Brain microvascular endothelial cell (primary cell): Measurements from ENCODE around the gene PCDHGB7.
"Not testable (repeated sequence)": the region's sequence is repeated elsewhere in the genome, so short reads cannot be mapped to it uniquely, and the experiment has no call there.

Experiments used
- DNase-seq: peaks from one replicate; pipeline ENCODE4 v3.0.0-alpha.2; 2020
- H3K27ac ChIP-seq: fragments of 250-450 bp; sonication (Bioruptor Pico); 2 replicates; pipeline ENCODE4 v1.5.1; 2020; ENCODE audit warnings: mild to moderate bottlenecking, moderate library complexity
- H3K27me3 ChIP-seq: fragments of 250-450 bp; sonication (Bioruptor Pico); replicated peaks from 2 replicates; pipeline ENCODE4 v1.5.1; 2020; ENCODE audit warnings: mild to moderate bottlenecking
- H3K36me3 ChIP-seq: fragments of 250-450 bp; sonication (Bioruptor Pico); replicated peaks from 2 replicates; pipeline ENCODE4 v1.5.1; 2020; ENCODE audit warnings: mild to moderate bottlenecking
- H3K4me3 ChIP-seq: 2 replicates; pipeline ENCODE4 v1.5.1; 2011; ENCODE audit warnings: low read depth, mild to moderate bottlenecking, control low read depth, low read length, moderate library complexity
- CTCF ChIP-seq: IDR thresholded peaks from 2 replicates; pipeline ENCODE4 v1.5.1; 2011; ENCODE audit warnings: low read depth, mild to moderate bottlenecking, moderate library complexity, low read length, control low read depth, inconsistent platforms; ENCODE audit errors: missing control alignments
- in situ Hi-C: cut with HindIII; loops from 2 replicates; pipeline ENCODE4 v1.10.0; 2017; ENCODE audit warnings: low sequenced_read_pairs, low pct_ligation_motif_present

Gene PCDHGB7

DNA sequence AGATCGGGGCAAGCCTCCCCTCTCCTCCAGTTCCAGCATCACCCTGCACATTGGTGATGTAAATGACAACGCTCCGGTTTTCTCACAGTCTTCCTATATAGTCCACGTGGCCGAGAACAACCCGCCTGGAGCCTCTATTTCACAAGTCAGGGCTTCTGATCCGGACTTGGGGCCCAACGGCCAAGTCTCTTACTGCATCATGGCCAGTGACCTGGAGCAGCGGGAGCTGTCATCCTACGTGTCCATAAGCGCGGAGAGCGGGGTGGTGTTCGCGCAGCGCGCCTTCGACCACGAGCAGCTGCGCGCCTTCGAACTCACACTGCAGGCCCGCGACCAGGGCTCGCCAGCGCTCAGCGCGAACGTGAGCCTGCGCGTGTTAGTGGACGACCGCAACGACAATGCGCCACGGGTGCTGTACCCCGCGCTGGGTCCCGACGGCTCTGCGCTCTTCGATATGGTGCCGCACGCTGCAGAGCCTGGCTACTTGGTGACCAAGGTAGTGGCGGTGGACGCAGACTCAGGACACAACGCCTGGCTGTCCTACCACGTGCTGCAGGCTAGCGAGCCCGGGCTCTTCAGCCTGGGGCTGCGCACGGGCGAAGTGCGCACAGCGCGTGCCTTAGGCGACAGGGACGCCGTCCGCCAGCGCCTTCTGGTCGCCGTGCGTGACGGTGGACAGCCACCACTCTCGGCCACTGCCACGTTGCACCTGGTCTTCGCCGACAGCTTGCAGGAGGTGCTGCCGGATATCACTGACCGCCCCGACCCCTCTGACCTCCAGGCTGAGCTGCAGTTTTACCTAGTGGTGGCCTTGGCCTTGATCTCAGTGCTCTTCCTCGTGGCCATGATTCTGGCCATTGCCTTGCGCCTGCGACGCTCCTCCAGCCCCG, 28.1 kb upstream of the PCDHGB7 start:
- H3K4me3 ChIP-seq: no peak overlapping the region
- H3K36me3 ChIP-seq: no peaks in the 10 kb centered on the region
- no peak overlapping the region for H3K27ac ChIP-seq
- in situ Hi-C loops: no loop called here
- no peak for DNase-seq
- no peak for TF ChIP-seq CTCF
- H3K27me3 ChIP-seq: no peaks in the 10 kb centered on the region

DNA sequence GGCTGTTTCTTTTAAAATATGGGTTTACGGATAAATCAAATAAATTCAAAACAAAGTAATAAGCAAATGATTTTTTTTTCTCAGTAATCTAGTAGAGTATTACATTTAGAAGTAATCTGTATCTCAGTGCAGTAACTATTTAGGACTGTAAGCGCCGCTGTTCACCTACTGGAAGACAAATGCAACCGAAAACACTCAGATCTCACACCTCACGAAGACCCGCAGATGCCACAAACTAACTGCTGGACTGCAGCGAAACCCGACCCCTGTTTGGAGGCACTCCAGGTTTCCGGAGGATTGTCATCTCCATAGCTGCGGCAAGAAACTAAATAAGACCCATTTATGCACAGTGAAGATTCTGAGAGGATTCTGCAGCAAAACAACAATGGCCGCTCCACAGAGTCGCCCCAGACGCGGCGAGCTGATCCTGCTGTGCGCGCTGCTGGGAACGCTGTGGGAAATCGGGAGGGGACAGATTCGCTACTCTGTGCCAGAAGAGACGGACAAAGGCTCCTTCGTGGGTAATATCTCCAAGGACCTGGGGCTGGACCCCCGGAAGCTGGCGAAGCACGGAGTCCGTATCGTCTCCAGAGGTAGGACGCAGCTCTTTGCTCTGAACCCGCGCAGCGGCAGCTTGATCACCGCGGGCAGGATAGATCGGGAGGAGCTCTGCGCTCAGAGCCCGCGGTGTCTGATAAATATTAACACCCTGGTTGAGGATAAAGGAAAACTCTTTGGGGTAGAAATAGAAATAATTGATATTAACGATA, 24.9 kb upstream of the PCDHGB7 start, which contains the start of gene PCDHGA8:
TSS of gene PCDHGA8 (plus strand) at position 205 of the 770 bp plus-strand sequence. CDS start at position 386, 181 bp downstream.
- peak; percentile 21 for TF ChIP-seq CTCF
- H3K36me3 ChIP-seq: no peaks in the 10 kb centered on the region
- no peak for DNase-seq
- in situ Hi-C loops: no loop called here
- no peaks in the 10 kb centered on the region for H3K27me3 ChIP-seq
- no peak within 1 kb of the TSS for H3K27ac ChIP-seq
- no peak within 1 kb of the TSS for H3K4me3 ChIP-seq

DNA sequence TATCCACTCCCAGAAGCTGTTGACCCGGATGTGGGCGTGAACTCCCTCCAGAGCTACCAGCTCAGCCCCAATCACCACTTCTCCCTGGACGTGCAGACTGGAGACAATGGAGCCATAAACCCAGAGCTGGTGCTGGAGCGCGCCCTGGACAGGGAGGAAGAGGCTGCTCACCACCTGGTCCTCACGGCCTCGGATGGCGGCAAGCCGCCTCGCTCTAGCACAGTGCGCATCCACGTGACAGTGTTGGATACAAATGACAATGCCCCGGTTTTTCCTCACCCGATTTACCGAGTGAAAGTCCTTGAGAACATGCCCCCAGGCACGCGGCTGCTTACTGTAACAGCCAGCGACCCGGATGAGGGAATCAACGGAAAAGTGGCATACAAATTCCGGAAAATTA, 24.2 kb upstream of the PCDHGB7 start:
- no peak for DNase-seq
- no peak for TF ChIP-seq CTCF
- Histone ChIP-seq H3K27me3 (no peaks in the 10 kb centered on the region), H3K4me3 (no peak overlapping the region), H3K27ac (no peak overlapping the region), H3K36me3 (no peaks in the 10 kb centered on the region)
- in situ Hi-C loops: no loop called here

- H3K27me3 ChIP-seq, DNase-seq, H3K36me3 ChIP-seq, in situ Hi-C loops, H3K4me3 ChIP-seq, H3K27ac ChIP-seq: not testable (repeated sequence)
Measured at GRCh38 chr5:141394401-141395187, 22.9 kb upstream of the PCDHGB7 start.

DNA sequence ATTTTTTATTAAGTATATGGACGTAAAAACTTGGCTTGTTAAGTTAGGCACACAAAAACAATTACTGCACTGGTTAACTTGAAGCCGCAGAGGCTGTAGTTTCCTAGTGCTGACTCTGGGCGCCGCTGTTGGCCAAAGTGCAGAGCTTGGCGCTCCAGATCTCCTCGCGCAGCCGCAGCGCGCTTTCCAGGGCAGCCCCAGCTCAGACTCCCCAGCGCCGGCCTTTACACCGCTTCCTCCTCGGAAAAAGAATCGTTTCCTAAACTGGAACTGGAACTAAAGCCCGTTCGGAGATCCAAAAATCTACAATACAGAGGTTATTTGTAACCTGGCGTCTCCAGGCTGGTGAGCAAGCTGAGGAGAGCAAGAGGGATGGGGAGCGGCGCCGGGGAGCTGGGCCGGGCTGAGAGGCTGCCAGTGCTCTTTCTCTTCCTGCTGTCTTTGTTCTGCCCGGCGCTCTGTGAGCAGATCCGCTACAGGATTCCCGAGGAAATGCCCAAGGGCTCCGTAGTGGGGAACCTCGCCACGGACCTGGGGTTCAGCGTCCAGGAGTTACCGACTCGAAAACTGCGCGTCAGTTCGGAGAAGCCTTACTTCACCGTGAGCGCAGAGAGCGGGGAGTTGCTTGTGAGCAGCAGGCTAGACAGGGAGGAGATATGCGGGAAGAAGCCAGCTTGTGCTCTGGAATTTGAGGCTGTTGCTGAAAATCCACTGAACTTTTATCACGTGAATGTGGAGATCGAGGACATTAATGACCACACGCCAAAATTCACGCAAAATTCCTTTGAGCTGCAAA, 19.5 kb upstream of the PCDHGB7 start, which contains the start of gene PCDHGB5:
TSS of gene PCDHGB5 (plus strand) at position 192 of the 796 bp plus-strand sequence. CDS start at position 373, 181 bp downstream.
- peak within 1 kb of the TSS; percentile 42 for H3K4me3 ChIP-seq
- DNase-seq: peak; percentile 62
- H3K36me3 ChIP-seq, H3K27ac ChIP-seq, H3K27me3 ChIP-seq, in situ Hi-C loops: not testable (repeated sequence)
- peak; percentile 71 for TF ChIP-seq CTCF
